GM12874 (cell line): Measurements from ENCODE around the gene MARCHF2.

Experiments used
- TF ChIP-seq, protein P1 (sequence below): IDR thresholded peaks from 2 replicates; pipeline ENCODE4 v1.5.1; 2011; ENCODE audit warnings: low read depth, mild to moderate bottlenecking, control low read depth, low read length, moderate library complexity; ENCODE audit not compliant: insufficient read depth

MARCHF2 gene

DNA sequence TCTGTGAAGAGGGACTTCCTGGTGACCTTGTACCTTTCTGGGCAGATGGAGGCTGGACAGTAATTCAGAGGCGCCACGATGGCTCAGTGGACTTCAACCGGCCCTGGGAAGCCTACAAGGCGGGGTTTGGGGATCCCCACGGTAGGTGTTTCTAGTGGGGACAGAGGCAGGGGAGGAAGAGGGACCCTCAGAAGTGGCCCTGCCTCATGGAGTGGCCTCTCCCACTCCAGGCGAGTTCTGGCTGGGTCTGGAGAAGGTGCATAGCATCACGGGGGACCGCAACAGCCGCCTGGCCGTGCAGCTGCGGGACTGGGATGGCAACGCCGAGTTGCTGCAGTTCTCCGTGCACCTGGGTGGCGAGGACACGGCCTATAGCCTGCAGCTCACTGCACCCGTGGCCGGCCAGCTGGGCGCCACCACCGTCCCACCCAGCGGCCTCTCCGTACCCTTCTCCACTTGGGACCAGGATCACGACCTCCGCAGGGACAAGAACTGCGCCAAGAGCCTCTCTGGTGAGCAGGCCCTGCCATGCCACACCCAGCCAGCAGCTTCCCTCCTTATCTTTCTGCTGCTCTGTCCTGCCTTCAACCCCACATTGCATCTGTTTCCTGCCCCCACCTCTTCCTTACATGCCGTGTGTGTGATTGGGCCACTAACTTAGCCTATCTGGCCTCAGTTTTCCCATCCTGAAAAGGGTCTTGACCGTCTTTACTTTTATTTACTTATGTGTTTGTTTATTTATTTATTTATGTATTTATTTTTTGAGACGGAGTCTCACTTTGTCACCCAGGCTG is 41.9 kb upstream of the MARCHF2 start:
- TF ChIP-seq, protein P1, sequence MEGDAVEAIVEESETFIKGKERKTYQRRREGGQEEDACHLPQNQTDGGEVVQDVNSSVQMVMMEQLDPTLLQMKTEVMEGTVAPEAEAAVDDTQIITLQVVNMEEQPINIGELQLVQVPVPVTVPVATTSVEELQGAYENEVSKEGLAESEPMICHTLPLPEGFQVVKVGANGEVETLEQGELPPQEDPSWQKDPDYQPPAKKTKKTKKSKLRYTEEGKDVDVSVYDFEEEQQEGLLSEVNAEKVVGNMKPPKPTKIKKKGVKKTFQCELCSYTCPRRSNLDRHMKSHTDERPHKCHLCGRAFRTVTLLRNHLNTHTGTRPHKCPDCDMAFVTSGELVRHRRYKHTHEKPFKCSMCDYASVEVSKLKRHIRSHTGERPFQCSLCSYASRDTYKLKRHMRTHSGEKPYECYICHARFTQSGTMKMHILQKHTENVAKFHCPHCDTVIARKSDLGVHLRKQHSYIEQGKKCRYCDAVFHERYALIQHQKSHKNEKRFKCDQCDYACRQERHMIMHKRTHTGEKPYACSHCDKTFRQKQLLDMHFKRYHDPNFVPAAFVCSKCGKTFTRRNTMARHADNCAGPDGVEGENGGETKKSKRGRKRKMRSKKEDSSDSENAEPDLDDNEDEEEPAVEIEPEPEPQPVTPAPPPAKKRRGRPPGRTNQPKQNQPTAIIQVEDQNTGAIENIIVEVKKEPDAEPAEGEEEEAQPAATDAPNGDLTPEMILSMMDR: no peak

DNA sequence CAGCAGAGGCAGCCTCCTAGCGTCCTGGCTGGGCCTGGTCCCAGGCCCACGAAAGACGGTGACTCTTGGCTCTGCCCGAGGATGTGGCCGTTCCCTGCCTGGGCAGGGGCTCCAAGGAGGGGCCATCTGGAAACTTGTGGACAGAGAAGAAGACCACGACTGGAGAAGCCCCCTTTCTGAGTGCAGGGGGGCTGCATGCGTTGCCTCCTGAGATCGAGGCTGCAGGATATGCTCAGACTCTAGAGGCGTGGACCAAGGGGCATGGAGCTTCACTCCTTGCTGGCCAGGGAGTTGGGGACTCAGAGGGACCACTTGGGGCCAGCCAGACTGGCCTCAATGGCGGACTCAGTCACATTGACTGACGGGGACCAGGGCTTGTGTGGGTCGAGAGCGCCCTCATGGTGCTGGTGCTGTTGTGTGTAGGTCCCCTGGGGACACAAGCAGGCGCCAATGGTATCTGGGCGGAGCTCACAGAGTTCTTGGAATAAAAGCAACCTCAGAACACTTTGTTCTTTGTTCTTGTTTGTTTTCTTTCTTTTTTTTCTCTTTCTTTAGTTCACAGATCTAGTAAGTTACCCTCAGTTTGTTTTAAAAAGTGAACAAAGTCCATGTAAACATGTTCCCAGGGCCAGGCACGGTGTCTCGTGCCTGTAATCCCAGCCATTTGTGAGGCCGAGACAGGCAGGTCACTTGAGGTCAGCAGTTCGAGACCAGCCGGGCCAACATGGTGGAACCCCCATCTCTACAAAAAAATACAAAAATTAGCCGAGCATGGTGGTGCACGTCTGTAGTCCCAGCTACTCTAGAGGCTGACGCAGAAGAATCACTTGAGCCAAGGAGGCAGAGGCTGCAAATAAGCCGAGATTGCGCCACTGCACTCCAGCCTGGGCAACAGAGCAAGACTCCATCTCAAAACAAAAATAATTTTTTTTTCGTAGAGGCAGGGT is 39.0 kb upstream of the MARCHF2 start:
- TF ChIP-seq, protein P1: no peak

DNA sequence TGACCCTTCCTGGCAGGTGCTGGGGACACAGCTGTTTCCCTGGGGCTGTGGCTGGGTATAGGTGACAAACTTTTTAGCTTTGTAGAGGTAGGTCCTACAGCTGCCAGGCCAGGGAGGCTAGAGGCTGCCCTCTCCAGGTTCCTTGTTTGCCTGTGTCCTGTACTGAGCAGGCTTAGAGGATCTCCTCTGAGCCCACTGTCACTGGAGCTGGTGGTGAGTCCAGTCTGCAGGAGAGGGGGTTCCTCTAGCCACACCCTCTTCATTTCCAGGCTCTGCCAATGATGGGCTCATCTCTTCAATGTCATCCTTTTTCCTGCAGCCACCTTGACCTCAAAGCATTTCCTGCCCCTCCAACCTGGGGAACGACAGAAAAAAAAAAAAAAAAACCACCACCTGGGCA is 35.5 kb upstream of the MARCHF2 start:
- TF ChIP-seq, protein P1: no peak

DNA sequence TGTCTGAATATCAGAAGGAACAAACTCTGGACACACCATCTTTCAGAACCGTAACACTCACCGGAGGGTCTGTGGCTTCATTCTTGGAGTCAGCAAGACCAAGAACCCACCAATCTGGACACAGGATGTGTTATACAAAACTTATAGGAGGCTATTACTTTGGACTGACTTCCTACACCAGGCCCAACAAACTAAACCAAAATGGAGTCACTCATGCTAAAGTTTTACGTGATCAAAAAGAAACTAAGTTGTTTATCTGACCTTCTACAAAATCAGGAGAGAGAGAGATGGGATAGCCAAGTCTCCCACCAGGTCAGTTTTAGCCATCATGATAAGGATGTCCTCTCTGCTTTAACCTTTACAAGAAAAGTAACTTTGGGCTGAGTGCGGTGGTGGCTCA is 26.1 kb upstream of the MARCHF2 start:
- TF ChIP-seq, protein P1: no peak

DNA sequence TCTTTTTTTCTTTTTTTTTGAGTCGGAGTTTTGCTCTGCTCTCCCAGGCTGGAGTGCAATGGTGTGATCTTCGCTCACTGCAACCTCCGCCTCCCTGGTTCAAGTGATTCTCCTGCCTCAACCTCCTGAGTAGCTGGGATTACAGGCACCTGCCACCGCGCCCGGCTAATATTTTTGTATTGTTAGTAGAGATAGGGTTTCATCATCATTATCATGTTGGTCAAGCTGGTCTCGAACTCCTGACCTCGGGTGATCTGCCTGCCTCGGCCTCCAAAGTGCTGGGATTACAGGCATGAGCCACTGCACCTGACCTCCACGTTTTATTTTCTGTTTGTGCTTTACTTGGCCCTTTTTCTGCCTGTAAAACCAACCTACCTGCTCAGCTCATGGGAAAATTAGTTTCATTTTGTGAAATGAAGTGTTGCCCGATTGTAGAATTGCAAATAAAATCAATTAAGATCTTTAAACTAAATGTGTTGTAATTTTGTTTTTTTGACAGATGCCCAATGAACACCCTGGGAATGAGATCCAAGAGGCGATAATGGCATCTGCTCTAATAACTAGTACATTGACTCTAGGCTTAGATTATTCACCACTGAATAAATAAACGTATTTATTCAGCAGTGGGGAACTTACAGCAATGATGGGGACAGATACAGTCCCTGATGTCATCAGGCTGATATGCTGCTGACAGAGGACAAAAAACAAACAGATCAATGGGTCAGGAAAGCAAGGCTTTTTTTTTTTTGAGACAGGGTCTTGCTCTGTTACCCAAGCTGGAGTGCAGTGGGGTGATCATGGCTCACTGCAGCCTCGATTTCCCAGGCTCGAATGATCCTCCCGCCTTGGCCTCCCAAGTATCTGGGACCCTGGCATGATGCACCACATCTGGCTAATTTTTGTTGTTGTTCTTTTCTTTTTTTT is 25.2 kb upstream of the MARCHF2 start:
- TF ChIP-seq, protein P1: no peak

DNA sequence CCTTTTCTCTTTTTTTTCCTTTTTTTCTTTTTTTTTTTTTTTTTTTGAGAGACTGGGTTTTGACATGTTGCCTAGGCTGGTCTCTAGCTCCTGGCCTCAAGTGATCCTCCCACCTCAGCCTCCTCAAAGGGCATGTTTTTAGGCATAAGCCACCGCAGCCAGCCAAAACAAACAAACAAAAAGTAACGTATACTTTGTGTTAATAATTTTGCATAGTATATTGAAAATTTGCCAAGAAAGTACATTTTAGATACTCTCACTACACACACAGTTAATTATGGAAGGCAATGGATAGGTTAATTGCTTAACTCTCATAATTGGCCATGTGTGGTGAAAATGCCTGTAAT is 24.5 kb upstream of the MARCHF2 start:
- TF ChIP-seq, protein P1: no peak
